Measurements from ENCODE around the gene TMEM243.
"Not testable (repeated sequence)": the region's sequence is repeated elsewhere in the genome, so short reads cannot be mapped to it uniquely, and the experiment has no call there.

Gene TMEM243

GRCh38 chr7:87209295-87209924 lies 10.1 kb downstream of the TMEM243 start:
- DNase-seq: no peak

GRCh38 chr7:87206361-87206760 lies 13.2 kb downstream of the TMEM243 start:
- no peak for DNase-seq

- DNase-seq: not testable (repeated sequence)
These were observed 13.8 kb downstream of the TMEM243 start for GRCh38 chr7:87205701-87206100.

- DNase-seq: no peak
These were observed 14.6 kb downstream of the TMEM243 start for GRCh38 chr7:87204933-87205332.

- not testable (repeated sequence) for DNase-seq
These were observed 15.6 kb downstream of the TMEM243 start for GRCh38 chr7:87203929-87204328.

GRCh38 chr7:87202705-87203104 lies 16.8 kb downstream of the TMEM243 start:
- DNase-seq: no peak

GRCh38 chr7:87202208-87202607 lies 17.3 kb downstream of the TMEM243 start:
- no peak for DNase-seq

GRCh38 chr7:87199700-87200450 lies 19.7 kb downstream of the TMEM243 start:
- DNase-seq: no peak

GRCh38 chr7:87199241-87199640 lies 20.3 kb downstream of the TMEM243 start:
- DNase-seq: no peak

- DNase-seq: no peak
These were observed 25.6 kb downstream of the TMEM243 start for GRCh38 chr7:87193912-87194311.

GRCh38 chr7:87192784-87193487 lies 26.6 kb downstream of the TMEM243 start:
- no peak for DNase-seq

- DNase-seq: no peak
These were observed 28.7 kb downstream of the TMEM243 start for GRCh38 chr7:87190783-87191182.

GRCh38 chr7:87188930-87189329 lies 30.6 kb downstream of the TMEM243 start:
- DNase-seq: no peak

GRCh38 chr7:87187120-87187519 lies 32.4 kb downstream of the TMEM243 start:
- no peak for DNase-seq

GRCh38 chr7:87179180-87179579 lies 40.4 kb downstream of the TMEM243 start:
- no peak for DNase-seq

- no peak for DNase-seq
These were observed 41.2 kb downstream of the TMEM243 start for GRCh38 chr7:87178320-87178719.

GRCh38 chr7:87173471-87173870 lies 46.1 kb downstream of the TMEM243 start:
- DNase-seq: no peak

- no peak for DNase-seq
These were observed 48.1 kb downstream of the TMEM243 start for GRCh38 chr7:87171282-87171934.

GRCh38 chr7:87170828-87171227 lies 48.7 kb downstream of the TMEM243 start:
- DNase-seq: no peak

GRCh38 chr7:87164433-87164832 lies 55.1 kb downstream of the TMEM243 start:
- DNase-seq: no peak

GRCh38 chr7:87159538-87159937 lies 60.0 kb downstream of the TMEM243 start:
- DNase-seq: no peak

- no peak for DNase-seq
These were observed 62.8 kb downstream of the TMEM243 start for GRCh38 chr7:87156709-87157108.

GRCh38 chr7:87155788-87156187 lies 63.7 kb downstream of the TMEM243 start:
- DNase-seq: no peak

All from CD4-positive, alpha-beta T cell treated with Interferon gamma for 1 hour (primary cell).